NCI-H2196 treated with DMSO at 0.1 percent for 48 hours (cell line): ENCODE data around the gene PPP2R2C.

Experiments used
- DNase-seq: peaks from one replicate; lab custom pipeline; 2025; ENCODE audit not compliant: unreplicated experiment; lab: John Stamatoyannopoulos, UW

The PPP2R2C gene

DNA sequence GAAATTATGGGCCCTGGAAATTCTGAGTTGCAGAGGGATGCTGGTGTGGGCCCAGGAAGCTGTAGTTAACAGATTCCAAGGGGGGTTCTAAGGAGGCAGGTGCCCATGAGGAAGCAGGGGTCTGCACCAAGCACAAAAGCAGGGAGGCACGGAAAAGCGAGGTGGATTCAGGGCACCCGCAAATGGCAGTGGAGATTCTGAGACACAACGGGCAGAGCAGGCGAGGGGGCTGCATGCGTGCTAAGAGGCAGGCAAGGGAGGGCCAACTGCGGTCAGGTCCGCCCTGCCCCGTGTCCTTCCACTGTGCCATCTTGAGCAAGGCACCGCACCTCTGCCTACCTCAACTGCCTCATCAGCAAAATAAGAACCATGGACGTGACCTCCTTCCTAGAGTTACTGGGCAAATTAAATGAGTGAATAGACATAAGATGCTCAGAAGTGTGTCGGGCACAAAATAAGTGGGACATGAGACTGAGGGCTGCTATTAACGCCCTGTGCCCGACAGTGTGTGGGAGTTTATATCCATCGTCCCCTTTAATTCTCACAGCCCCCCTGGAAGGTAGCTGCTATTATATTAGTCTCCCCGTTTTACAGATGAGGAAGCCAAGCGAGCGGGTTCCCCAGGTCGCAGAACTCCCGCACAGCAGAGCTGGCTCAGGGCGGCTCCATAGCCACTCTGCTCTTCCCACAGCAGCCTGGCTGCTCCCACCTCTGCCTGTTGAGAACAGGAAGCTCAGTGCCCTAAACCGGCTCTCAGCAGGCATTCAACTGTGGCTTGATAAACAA lies 67.6 kb downstream of the PPP2R2C start:
- no peak for DNase-seq

DNA sequence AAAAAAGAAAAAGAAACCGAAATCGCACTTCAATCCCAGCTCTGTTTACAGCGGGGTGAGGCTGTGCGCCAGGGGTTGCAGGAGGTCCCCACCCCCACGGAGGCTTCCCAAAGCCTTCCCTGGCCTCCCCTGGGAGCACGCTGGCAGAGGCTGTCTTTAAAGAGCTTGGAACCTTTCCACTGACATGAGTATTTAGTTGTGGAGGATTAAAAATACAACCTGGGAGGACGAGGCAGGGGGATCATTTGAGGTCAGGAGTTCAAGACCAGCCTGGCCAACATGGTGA lies 69.1 kb downstream of the PPP2R2C start:
- no peak for DNase-seq

DNA sequence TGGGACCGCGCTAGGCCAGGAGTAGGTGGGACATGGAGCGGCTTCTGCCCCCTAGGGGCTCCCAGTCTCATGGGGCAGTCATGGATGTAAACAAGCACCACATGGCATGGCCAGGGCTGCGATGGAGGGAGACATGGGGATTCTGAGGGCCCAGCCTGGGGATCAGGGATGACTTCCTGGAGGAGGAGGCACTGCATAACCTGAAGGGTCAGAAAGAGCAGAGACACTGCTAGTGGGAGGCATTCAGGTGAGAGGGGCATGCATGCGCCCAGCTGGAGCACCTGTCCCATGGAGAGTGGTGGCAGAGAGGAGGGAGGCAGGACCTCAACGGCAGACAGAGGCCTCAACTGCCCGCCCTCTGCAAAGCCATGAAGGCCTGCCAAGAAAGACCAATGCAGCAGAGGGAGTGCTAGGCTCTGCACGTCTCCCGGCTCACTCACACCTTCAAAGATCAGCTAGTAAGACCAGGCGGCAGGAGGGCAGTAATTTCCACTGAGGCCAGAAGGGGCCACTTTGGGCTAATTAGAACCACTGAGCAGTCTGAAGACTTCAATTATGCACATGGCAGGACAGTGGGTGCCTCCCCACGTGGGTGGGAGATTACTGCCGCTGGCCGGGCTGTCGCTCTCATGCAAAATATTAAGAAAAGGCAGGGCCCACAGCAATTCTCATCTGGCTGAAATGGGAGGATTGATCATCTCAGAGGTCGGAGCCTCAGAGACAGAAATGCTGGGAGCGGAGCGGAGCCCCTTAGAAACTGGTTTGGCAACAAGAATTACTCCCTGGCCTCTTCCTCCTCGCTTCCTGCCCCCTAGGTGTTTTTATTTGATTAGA lies 69.6 kb downstream of the PPP2R2C start:
- no peak for DNase-seq

DNA sequence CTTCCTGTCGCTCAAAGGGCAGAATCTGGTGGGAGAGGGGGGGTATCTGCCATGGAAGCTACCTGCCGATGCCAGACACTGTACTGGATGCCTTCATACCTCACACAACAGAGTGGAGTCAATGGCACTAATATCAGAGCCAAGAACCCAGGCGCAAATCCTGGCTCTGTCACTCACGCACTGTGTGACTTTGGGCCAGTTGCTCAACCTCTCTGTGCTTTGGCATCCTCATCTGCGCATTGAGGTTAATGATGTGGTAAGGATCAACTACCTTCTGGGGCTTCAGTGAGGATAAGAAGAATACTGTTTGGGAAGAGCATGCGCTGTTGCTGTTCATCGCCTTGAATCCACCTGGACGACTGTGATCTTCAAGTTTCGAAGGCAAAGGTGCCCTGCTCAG lies 70.6 kb downstream of the PPP2R2C start:
- no peak for DNase-seq

DNA sequence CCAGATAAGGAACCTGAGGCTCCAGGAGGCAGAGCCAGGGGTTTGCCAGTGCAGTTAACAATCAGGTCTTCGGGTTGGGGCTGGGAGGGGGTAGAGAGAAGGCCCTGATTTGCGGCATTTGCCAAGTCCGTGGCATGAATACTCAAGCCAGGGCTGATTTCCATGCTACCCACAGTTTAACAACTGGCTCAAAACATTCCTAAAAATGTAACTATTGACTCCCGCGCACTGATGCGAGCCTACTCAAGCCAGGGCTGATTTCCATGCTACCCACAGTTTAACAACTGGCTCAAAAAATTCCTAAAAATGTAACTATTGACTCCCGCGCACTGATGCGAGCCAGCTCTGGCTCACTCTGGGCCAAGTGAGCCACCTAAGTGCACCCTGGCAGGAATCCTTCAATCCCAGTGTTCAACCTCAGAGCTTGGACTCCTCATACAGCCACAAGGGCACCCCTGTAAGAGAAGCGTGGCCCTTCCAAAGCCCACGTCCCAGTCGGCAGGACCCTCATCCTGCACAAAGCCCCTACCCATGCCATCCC lies 75.6 kb downstream of the PPP2R2C start:
- DNase-seq = no peak

DNA sequence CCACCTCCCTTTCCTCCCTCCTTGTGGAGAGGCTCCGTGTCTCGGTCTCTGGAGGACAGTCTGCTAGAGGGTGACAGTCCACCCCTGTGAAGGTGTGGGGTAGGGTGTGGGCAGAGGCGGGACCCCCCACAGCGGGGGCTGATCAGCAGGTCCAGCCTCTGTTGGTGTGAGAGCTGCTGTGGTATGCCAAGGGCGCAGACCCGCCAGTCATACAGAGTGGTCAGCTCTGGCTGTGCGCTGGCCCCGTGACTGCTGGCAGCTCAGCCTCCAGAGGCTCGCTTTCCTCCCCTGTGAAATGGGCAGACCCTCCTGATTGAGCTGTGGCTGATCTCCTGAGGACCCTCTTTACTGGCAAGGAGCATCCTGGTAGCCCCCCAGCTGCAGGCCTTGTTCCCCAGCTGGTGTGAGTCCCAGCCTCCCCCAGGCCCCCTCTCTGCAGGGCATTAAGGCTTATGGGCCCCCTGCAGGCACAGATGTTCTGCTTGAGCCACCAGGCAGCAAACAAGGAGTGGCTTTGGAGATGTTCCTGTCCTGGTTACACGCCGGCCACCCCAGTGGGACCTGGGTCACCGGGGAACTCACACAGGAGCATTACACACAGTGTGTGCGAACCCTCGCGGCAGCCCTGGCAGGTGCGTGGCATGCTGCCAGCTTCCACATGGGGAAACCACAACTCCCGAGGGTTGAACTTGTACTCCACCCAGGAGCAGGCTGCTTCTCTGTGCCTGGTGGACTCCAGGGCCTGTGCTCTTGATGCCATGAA lies 76.8 kb downstream of the PPP2R2C start:
- no peak for DNase-seq

DNA sequence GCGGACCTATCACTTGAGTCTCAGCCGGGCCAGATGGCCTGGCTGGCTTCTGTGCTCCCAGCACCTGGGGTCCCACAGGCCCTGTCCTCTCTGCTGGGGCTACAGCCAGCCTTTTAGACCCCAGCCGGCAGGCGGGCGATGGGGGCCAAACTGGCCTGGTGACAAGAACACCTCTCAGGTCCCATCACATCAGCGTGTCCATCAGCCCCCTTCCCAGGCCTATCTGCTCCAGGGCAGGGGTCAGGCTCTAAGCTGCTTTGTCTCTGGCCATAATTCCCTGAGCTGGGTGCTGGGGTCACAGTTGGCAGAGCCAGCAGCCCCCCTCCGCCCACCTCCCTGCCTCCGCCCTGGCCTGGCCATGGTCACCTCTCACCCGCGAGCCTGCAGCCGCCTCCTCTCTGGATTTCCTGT lies 77.7 kb downstream of the PPP2R2C start:
- DNase-seq = no peak

DNA sequence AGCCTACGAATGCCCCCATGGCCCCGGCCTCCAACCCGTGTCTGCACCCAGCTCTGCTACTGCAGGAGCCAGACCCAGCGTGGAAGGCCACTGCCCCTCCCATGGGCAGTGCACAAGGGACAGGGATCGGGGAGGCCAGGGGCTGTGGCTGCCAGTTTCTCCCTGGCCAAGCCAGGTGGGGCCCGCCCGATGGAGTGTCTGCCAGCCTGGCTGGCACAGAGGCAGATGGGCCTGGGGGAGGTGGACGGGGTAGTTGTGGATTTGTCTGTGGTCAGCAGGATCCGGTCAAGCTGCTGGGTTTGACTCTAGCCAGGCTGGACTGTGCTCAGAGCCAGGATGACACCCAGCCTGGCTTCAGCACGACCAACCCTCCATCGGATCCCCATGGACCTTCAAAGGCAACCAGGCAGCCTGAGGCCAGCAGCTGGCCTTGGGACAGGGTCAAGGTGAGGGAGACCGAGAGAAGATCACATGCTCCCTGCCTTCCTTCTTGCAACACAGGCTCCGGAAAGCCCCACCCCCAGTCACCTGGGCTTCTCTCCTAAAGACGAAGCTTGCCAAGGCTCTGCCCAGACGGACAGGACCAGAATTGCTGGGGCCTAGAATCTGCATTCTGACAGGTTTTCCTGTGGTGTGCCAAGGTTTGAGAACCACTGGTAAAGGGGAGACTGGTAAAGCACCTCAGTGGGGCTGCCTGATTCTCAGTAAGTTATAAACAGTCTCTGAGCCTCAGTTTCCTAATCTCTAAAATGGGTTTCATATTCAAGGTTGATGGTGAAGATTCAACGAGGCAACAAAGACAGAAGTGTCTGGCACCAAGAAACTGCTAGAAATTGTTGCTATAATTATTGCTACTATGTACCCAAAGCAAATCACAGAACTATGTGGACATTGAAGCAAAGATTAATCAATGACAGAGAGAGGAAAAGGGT lies 78.6 kb downstream of the PPP2R2C start:
- DNase-seq = no peak

DNA sequence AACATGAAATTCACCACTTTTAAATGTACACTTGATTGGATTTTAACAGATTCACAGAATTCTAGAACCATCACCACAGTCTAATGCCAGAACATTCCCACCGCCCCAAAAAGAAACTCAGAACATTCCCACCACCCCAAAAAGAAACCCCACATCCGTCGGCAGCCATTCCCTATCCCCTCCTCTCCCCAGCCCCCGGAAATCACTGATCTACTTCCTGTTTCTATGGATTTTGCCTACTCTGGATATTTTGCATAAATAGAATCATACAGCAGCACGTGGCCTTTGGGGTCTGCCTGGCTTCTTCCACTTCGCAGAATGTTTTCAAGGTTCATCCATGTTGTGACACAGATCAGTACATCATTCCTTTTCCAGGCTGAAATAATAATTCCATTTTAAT lies 79.3 kb downstream of the PPP2R2C start:
- DNase-seq = no peak

DNA sequence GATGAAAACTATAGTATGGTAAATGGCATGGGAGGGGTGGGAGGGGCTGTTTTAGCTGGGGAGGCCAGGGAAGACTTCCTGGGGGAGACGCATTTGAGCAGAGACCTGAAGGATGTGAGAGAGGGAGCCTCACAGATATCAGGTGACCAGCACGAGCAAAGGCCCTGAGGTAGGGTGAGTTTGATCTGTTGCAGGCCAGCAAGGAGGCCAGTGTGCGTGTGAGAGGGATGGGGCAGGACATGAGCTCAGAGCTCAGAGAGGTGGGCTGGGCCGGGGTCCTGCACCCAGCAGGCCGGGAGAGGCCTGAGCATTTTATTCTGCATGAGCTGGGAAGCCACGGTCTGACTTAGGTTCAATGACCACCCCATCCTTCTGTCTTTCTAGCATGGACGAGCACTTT lies 80.0 kb downstream of the PPP2R2C start:
- no peak for DNase-seq

DNA sequence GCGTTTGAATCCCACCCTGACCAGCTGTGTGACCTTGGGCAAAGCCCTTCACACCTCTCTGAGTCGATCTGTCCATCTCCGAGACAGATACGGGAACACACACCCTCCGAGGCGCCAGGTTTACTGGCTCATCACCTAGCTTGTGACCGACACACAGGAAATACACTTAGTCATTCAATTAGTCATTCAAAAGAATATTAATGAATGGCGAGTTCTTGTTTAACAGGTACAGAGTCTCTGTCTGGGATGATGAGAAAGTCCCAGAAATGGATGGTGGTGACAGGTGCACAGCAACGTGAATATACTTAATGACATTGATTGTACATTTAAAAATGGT lies 80.6 kb downstream of the PPP2R2C start:
- no peak for DNase-seq

DNA sequence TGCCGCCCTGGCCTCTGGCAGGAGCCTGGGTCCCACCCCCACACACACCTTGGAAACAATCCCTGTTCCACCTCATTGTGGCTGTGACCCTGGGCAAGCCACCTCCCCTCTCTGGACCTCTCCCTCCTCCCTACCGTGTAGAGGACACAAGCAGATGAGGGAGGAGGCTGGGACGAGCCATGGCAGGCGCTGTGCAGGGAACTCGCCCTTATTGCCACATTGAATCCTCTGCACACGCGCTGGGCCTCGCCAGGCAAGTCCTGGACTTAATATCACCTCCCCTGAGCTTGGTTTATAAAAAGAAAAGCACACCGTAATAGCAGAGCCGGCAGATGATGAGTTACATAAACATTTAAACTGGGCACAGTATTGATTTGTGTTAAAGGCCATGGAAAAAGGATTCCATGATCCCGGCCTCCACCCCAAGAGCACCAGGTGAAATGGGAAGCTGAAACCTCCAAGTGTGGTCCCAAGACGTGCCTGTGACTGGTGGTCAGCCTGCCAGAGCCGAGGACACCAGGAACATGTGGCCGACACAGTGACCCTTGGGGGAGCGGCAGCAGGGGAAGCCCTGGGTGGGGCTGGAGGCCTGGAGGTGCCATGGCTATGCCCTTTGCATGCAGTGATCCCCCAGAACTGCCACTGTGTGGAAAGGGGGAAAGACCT lies 81.1 kb downstream of the PPP2R2C start:
- DNase-seq = no peak

DNA sequence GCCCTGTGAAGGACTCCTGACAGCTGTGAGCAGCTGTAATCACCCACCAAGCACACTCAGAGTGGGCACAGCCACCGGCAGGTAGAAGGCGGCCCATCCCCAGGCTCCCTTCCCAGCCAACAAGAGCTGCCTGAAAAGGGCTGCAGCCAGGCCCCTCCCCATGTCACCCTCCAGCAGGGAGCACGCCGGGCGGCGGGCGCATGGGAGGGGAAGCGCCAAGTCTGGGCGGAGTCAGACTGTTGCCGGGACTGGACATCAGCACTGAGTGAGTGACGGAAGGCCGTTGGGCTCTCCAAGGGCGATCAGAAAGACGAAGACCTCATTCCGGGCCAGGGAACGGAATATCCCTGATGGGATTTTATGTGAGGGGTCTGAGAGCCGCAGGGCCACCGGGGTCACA lies 82.1 kb downstream of the PPP2R2C start:
- DNase-seq = no peak

DNA sequence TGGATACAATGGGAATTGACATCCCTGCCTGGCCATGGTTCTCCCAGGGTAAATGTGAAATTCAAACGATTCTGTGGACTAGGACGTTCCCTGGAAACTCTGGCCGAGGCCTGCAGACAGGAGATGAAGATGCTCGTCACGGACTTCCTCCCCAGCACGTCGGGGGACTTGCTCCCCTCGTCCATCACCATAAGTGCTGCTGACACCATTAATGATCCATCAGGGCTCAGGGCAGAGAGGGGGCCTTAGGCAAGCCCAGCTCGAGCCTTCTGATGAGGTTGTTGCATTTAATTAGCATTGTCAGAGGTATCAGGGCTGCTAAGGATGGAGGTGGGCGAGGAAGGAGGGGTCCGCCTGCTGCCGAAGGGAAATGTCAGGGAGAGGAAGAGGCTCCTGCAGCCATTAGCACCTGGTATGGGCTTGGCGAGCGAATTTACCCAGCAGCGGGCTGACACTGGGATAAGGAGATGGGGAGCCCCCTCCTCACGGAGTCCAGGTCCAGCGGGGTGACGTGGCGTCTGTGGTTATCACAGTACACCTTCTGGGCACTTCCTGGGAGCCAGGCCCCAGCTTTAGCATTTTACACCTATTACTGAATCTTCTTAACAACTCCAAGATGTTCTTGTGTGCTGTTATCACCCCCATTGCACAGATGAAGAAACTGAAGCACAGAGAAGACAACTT lies 83.1 kb downstream of the PPP2R2C start:
- no peak for DNase-seq

DNA sequence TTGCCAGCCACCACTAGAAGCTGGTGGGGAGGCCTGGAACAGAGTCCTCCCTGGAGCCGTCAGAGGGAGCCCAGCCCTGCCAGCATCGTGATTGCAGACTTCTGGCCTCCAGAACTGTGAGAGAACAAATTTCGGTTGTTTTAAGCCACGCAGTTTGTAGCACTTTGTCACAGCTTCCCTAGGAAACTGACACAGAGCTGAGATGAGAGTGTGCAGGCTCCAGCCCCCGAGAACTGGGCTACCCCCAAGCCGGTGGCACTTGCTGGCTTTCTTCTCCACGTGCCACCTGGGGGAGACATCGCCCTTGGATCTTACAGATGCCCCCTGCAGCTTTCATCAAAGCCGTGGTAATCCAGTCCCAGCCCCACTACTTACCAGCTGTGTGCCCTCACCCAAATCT lies 83.7 kb downstream of the PPP2R2C start:
- DNase-seq = no peak

DNA sequence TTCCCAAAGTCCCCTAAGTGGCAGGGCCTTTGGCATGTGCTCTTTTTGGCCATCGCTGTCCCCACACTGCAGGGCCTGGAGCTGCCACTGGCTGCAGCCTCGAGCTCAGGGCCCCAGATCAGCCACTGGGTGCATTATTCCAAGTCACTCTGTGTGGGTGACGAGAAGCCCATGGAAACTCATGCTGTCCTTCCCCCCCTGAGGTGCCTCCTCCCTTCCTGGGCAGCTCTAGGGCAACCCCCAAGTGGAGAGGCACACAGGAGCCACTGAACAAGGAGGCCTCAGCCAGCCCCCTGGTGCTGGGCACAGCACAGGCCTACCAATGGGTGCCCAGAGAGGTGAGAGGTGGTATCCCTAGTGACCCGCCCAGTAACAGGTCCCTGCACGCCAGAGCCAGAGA lies 84.5 kb downstream of the PPP2R2C start:
- no peak for DNase-seq

DNA sequence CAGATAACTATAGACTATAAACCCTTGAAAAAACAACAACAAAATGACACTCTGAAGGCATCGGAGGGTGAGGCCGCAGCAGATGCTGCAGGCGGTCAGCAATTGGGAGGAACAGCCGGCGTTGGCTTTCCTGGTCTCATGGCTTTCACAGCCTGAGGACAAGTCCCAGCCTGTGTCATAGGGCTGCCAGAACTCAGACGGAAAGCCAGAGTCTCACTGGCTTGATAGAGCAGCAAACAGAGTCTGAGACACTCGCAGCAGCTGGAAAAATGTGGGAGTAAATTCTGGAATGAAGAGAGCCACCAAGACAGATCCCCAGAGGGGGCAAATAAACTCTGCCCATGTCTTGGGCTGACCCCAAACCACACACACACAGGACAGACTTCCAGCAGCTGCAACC lies 86.3 kb downstream of the PPP2R2C start:
- no peak for DNase-seq

DNA sequence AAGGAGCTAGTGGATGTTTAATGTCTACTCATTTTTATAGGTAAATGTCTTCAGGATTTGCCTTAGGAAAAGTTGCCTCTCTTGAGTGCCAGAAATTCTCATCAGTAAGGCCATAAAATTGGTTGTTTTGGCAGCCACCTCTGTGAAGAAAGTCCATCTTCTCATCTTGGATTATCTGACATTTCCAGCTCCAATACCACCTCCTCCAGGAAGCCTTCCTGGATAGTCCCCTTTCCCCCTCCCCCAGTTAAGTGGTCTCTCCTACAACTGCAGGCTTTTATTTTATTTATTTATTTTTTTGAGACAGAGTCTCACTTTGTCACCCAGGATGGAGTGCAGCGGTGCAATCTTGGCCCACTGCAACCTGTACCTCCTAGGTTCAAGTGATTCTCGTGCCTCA lies 87.1 kb downstream of the PPP2R2C start:
- no peak for DNase-seq

DNA sequence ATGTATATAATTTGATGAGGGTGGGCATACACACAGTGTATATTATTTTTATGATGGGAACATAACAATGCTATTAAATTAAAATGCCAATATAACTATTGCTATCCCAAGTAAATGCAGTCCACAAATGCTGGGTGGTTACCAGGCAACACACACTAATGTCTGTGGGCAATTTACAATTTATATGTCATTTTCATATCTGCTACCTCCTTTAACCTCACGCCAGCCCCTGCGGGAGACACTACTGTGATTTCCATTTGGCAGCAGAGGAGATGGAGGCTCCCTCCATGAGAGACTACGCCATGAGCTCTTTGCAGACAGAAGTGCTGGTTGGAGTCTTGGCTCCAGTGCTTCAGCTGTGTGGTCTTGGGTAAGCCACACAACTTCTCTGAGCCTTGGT lies 87.9 kb downstream of the PPP2R2C start:
- no peak for DNase-seq

DNA sequence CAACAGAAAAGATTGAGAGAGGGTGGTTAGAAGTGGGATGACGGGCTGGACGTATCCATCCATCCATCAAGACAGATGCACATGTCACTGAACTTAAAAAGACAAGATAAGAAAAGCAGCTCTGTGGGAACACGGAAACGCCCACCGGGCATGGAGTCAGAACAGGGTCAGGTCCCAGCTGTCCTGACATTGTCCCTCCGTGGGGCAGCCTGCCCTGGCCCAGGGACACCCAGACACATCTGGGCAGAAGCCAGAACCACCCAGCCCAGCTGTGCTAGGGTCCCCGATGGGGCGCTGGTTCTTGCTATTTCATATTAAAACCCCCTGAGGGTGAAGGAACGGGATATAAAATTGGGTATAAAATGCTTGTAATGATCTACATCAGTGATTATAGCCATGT lies 88.5 kb downstream of the PPP2R2C start:
- no peak for DNase-seq
